GM23338 (cell line): ENCODE results near the gene PPP1R9B. TPM values are rescaled to one million over a fixed set of nuclear protein-coding genes. Genes with fewer than 3 reads are reported as not detected.

Experiments used
- ATAC-seq: fragments of 200-7000 bp; cut with Tn5 transposase; 3 replicates; pipeline ENCODE4 v1.9.1; 2020
- DNase-seq: peaks from one replicate; pipeline ENCODE4 v3.0.0-alpha.2; 2015; ENCODE audit warnings: low spot score
- H2AFZ ChIP-seq: fragments of 200-600 bp; sonication (generic); 2 replicates; pipeline ENCODE4 v1.8.0; 2016; ENCODE audit warnings: antibody characterized with exemption, mild to moderate bottlenecking, moderate library complexity
- H3F3A ChIP-seq: fragments of 200-600 bp; sonication (generic); replicated peaks from 2 replicates; pipeline ENCODE4 v1.8.0; 2017; ENCODE audit warnings: antibody characterized with exemption, mixed run types, low read depth
- H3K27ac ChIP-seq: fragments of 200-600 bp; sonication (generic); 2 replicates; pipeline ENCODE4 v1.6.1; 2016; ENCODE audit warnings: low read depth
- H3K27me3 ChIP-seq: fragments of 200-600 bp; sonication (generic); 2 replicates; pipeline ENCODE4 v1.8.0; 2016; ENCODE audit warnings: mild to moderate bottlenecking, mixed run types, moderate library complexity; ENCODE audit not compliant: insufficient read depth
- H3K36me3 ChIP-seq: fragments of 200-600 bp; sonication (generic); 2 replicates; pipeline ENCODE4 v1.8.0; 2016; ENCODE audit warnings: mild to moderate bottlenecking; ENCODE audit not compliant: insufficient read depth
- H3K4me1 ChIP-seq: fragments of 200-600 bp; sonication (generic); 2 replicates; pipeline ENCODE4 v1.8.0; 2016; ENCODE audit warnings: mild to moderate bottlenecking, moderate library complexity; ENCODE audit not compliant: insufficient read depth
- H3K4me2 ChIP-seq: fragments of 200-600 bp; sonication (generic); 2 replicates; pipeline ENCODE4 v1.7.1; 2017; ENCODE audit warnings: mixed run types
- H3K4me3 ChIP-seq: fragments of 200-600 bp; sonication (generic); 2 replicates; pipeline ENCODE4 v1.6.1; 2016; ENCODE audit warnings: mixed run types
- H3K79me2 ChIP-seq: fragments of 200-600 bp; sonication (generic); replicated peaks from 2 replicates; pipeline ENCODE4 v1.8.0; 2017; ENCODE audit warnings: mild to moderate bottlenecking; ENCODE audit not compliant: insufficient read depth
- H3K9me2 ChIP-seq: fragments of 200-600 bp; sonication (generic); 2 replicates; pipeline ENCODE4 v1.8.0; 2017; ENCODE audit not compliant: insufficient read depth
- H4K20me1 ChIP-seq: fragments of 200-600 bp; sonication (generic); replicated peaks from 2 replicates; pipeline ENCODE4 v1.8.0; 2017; ENCODE audit warnings: mild to moderate bottlenecking; ENCODE audit not compliant: insufficient read depth
- H3K27ac Mint-ChIP-seq: 2 replicates; pipeline ENCODE4 v1.8.0; 2020; ENCODE audit warnings: inconsistent platforms, mild to moderate bottlenecking, moderate library complexity, mixed read lengths
- H3K27me3 Mint-ChIP-seq: 3 replicates; pipeline ENCODE4 v1.8.0; 2022; ENCODE audit warnings: low read depth, mild to moderate bottlenecking, moderate library complexity, mixed read lengths, inconsistent platforms; ENCODE audit not compliant: insufficient read depth, poor library complexity
- H3K36me3 Mint-ChIP-seq: 3 replicates; pipeline ENCODE4 v1.8.0; 2021; ENCODE audit warnings: low read depth, mild to moderate bottlenecking, inconsistent platforms, moderate library complexity, mixed read lengths
- H3K4me1 Mint-ChIP-seq: 3 replicates; pipeline ENCODE4 v1.8.0; 2020; ENCODE audit warnings: mild to moderate bottlenecking, inconsistent platforms, mixed read lengths
- H3K4me3 Mint-ChIP-seq: 3 replicates; pipeline ENCODE4 v1.8.0; 2021; ENCODE audit warnings: moderate library complexity, mild to moderate bottlenecking, inconsistent platforms, mixed read lengths
- H3K9me3 Mint-ChIP-seq: 3 replicates; pipeline ENCODE4 v1.8.0; 2020; ENCODE audit warnings: moderate library complexity, mild to moderate bottlenecking, inconsistent platforms, mixed read lengths
- CREB1 ChIP-seq: fragments of 250-450 bp; sonication (Bioruptor Pico); IDR thresholded peaks from 2 replicates; pipeline ENCODE4 v1.5.0; 2020; ENCODE audit warnings: low read depth, mild to moderate bottlenecking, moderate library complexity
- EZH2 ChIP-seq: fragments of 200-600 bp; sonication (generic); IDR thresholded peaks from one replicate; pipeline ENCODE4 v1.8.0; 2017; ENCODE audit warnings: antibody characterized with exemption, mild to moderate bottlenecking, low read depth; ENCODE audit not compliant: unreplicated experiment
- EZH2phosphoT487 ChIP-seq: fragments of 200-600 bp; sonication (generic); IDR thresholded peaks from one replicate; pipeline ENCODE4 v1.8.1; 2018; ENCODE audit warnings: antibody characterized with exemption; ENCODE audit not compliant: unreplicated experiment
- JUNB ChIP-seq: IDR thresholded peaks from one replicate; pipeline ENCODE4 v1.6.1; 2016; ENCODE audit warnings: antibody characterized with exemption; ENCODE audit not compliant: unreplicated experiment
- NANOG ChIP-seq: IDR thresholded peaks from 2 replicates; pipeline ENCODE4 v1.6.1; 2016; ENCODE audit warnings: antibody characterized with exemption, borderline replicate concordance
- POLR2AphosphoS5 ChIP-seq: IDR thresholded peaks from 2 replicates; pipeline ENCODE4 v1.6.1; 2016; ENCODE audit warnings: antibody characterized with exemption, low read depth
- STAT1 ChIP-seq: IDR thresholded peaks from one replicate; pipeline ENCODE4 v1.6.1; 2016; ENCODE audit warnings: antibody characterized with exemption; ENCODE audit not compliant: unreplicated experiment
- ZNF114 ChIP-seq: fragments of 250-450 bp; sonication (Bioruptor Pico); IDR thresholded peaks from 2 replicates; pipeline ENCODE4 v1.5.0; 2020; ENCODE audit warnings: mild to moderate bottlenecking, moderate library complexity
- ZNF331 ChIP-seq: fragments of 250-450 bp; sonication (Bioruptor Pico); IDR thresholded peaks from 2 replicates; pipeline ENCODE4 v1.5.0; 2020; ENCODE audit warnings: low read depth, mild to moderate bottlenecking, moderate library complexity
- polyA plus RNA-seq: library from polyadenylated mRNA; unstranded; fragments of >200 nt; fragmentation: Nextera tagmentation; extraction: Ambion mirVana; gene quantifications from 2 replicates; pipeline ENCODE4 v1.2.1, GENCODE V29; 2016
- total RNA-seq: library from RNA; depleted of rRNA; stranded (reverse); fragments of >200 nt; shearing (Covaris generic); gene quantifications from 2 replicates; pipeline ENCODE4 v1.2.3, GENCODE V29; 2014
- TF ChIP-seq, protein P1 (sequence below): fragments of 250-450 bp; sonication (Bioruptor Pico); IDR thresholded peaks from 2 replicates; pipeline ENCODE4 v1.5.0; 2020; ENCODE audit warnings: mild to moderate bottlenecking, moderate library complexity
- TF ChIP-seq, protein P2 (sequence below): IDR thresholded peaks from 2 replicates; pipeline ENCODE4 v1.6.1; 2016; ENCODE audit warnings: antibody characterized with exemption
- TF ChIP-seq, protein P3 (sequence below), 2 experiments: fragments of 200-600 bp in 1 of 2; sonication (generic) in 1 of 2; conservative IDR thresholded peaks; 2 replicates each; pipeline versions ENCODE4 v1.5.1 to v1.6.1; 2016 to 2017; ENCODE audit warnings: antibody characterized with exemption in 2 of 2, low read depth in 2 of 2, mild to moderate bottlenecking in 2 of 2, moderate library complexity in 1 of 2
- TF ChIP-seq, protein P4 (sequence below): IDR thresholded peaks from one replicate; pipeline ENCODE4 v1.6.1; 2018; ENCODE audit warnings: antibody characterized with exemption; ENCODE audit not compliant: unreplicated experiment

The PPP1R9B gene
- total and polyA plus RNA-seq, 2 experiments from 2014 or later: 2.1 to 10.5 TPM

DNA sequence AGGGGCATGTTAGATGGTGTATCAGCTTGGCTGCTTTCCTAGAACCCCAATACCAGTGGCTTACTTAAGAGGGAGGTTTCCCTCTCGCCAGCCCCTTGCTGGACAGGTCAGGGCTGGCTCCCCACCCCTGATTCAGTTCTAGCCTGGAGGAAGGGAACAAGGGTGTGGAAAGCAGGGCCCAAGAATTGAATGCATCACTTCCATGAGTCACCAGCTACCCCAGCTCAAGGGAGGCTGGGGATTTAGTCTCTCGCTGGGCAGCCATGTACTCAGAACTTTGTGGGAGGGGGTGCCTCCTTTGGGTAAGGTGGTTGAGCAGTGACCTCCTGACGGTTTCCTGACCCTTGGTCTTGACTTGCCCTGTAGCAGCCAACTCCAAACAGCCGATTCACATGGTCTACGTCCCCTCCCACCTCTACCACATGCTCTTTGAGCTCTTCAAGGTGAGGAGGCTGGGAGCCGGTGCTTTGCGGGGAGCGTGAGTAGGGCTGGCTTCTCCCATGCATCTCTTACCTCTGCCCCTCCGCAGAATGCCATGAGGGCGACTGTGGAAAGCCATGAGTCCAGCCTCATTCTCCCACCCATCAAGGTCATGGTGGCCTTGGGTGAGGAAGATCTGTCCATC, 42.6 kb downstream of the PPP1R9B start:
- peaks cover 12% of the 10 kb centered on the region for H3K27me3 Mint-ChIP-seq
- Histone ChIP-seq H3K27me3 (no peaks in the 10 kb centered on the region), H3F3A (no peaks in the 10 kb centered on the region), H3K36me3 (no peaks in the 10 kb centered on the region), H3K79me2 (no peaks in the 10 kb centered on the region), H3K9me2 (no peaks in the 10 kb centered on the region), H3K4me2 (no peak overlapping the region), H3K4me3 (no peak overlapping the region), H3K4me1 (peaks cover 5% of the 10 kb centered on the region; the same call in 1 of the 2 replicates), H3K27ac (no peak overlapping the region), H2AFZ (no peak overlapping the region), H4K20me1 (no peaks in the 10 kb centered on the region)
- H3K4me1 Mint-ChIP-seq: no peaks in the 10 kb centered on the region; the same call in 1 of the 3 replicates
- H3K9me3 Mint-ChIP-seq: no peaks in the 10 kb centered on the region
- H3K4me3 Mint-ChIP-seq: no peak overlapping the region; the same call in 2 of the 3 replicates
- no peak overlapping the region for H3K27ac Mint-ChIP-seq
- ATAC-seq: no peak
- no peak for DNase-seq
- no peak for TF ChIP-seq CREB1 (CRISPR knock-in tag)
- TF ChIP-seq EZH2: no peak
- no peak for TF ChIP-seq POLR2AphosphoS5
- no peak for TF ChIP-seq STAT1
- TF ChIP-seq EZH2phosphoT487: no peak
- no peak for TF ChIP-seq NANOG
- TF ChIP-seq, protein P1, sequence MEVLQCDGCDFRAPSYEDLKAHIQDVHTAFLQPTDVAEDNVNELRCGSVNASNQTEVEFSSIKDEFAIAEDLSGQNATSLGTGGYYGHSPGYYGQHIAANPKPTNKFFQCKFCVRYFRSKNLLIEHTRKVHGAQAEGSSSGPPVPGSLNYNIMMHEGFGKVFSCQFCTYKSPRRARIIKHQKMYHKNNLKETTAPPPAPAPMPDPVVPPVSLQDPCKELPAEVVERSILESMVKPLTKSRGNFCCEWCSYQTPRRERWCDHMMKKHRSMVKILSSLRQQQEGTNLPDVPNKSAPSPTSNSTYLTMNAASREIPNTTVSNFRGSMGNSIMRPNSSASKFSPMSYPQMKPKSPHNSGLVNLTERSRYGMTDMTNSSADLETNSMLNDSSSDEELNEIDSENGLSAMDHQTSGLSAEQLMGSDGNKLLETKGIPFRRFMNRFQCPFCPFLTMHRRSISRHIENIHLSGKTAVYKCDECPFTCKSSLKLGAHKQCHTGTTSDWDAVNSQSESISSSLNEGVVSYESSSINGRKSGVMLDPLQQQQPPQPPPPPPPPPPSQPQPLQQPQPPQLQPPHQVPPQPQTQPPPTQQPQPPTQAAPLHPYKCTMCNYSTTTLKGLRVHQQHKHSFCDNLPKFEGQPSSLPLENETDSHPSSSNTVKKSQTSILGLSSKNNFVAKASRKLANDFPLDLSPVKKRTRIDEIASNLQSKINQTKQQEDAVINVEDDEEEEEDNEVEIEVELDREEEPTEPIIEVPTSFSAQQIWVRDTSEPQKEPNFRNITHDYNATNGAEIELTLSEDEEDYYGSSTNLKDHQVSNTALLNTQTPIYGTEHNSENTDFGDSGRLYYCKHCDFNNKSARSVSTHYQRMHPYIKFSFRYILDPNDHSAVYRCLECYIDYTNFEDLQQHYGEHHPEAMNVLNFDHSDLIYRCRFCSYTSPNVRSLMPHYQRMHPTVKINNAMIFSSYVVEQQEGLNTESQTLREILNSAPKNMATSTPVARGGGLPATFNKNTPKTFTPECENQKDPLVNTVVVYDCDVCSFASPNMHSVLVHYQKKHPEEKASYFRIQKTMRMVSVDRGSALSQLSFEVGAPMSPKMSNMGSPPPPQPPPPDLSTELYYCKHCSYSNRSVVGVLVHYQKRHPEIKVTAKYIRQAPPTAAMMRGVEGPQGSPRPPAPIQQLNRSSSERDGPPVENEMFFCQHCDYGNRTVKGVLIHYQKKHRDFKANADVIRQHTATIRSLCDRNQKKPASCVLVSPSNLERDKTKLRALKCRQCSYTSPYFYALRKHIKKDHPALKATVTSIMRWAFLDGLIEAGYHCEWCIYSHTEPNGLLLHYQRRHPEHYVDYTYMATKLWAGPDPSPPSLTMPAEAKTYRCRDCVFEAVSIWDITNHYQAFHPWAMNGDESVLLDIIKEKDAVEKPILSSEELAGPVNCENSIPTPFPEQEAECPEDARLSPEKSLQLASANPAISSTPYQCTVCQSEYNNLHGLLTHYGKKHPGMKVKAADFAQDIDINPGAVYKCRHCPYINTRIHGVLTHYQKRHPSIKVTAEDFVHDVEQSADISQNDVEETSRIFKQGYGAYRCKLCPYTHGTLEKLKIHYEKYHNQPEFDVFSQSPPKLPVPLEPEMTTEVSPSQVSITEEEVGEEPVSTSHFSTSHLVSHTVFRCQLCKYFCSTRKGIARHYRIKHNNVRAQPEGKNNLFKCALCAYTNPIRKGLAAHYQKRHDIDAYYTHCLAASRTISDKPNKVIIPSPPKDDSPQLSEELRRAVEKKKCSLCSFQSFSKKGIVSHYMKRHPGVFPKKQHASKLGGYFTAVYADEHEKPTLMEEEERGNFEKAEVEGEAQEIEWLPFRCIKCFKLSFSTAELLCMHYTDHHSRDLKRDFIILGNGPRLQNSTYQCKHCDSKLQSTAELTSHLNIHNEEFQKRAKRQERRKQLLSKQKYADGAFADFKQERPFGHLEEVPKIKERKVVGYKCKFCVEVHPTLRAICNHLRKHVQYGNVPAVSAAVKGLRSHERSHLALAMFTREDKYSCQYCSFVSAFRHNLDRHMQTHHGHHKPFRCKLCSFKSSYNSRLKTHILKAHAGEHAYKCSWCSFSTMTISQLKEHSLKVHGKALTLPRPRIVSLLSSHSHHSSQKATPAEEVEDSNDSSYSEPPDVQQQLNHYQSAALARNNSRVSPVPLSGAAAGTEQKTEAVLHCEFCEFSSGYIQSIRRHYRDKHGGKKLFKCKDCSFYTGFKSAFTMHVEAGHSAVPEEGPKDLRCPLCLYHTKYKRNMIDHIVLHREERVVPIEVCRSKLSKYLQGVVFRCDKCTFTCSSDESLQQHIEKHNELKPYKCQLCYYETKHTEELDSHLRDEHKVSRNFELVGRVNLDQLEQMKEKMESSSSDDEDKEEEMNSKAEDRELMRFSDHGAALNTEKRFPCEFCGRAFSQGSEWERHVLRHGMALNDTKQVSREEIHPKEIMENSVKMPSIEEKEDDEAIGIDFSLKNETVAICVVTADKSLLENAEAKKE (CRISPR knock-in tag): no peak
- TF ChIP-seq, protein P2, sequence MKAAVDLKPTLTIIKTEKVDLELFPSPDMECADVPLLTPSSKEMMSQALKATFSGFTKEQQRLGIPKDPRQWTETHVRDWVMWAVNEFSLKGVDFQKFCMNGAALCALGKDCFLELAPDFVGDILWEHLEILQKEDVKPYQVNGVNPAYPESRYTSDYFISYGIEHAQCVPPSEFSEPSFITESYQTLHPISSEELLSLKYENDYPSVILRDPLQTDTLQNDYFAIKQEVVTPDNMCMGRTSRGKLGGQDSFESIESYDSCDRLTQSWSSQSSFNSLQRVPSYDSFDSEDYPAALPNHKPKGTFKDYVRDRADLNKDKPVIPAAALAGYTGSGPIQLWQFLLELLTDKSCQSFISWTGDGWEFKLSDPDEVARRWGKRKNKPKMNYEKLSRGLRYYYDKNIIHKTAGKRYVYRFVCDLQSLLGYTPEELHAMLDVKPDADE: no peak
- TF ChIP-seq JUNB: no peak
- TF ChIP-seq, protein P3, sequence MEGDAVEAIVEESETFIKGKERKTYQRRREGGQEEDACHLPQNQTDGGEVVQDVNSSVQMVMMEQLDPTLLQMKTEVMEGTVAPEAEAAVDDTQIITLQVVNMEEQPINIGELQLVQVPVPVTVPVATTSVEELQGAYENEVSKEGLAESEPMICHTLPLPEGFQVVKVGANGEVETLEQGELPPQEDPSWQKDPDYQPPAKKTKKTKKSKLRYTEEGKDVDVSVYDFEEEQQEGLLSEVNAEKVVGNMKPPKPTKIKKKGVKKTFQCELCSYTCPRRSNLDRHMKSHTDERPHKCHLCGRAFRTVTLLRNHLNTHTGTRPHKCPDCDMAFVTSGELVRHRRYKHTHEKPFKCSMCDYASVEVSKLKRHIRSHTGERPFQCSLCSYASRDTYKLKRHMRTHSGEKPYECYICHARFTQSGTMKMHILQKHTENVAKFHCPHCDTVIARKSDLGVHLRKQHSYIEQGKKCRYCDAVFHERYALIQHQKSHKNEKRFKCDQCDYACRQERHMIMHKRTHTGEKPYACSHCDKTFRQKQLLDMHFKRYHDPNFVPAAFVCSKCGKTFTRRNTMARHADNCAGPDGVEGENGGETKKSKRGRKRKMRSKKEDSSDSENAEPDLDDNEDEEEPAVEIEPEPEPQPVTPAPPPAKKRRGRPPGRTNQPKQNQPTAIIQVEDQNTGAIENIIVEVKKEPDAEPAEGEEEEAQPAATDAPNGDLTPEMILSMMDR (conservative IDR thresholded peaks at IDR 0.05; ENCODE audit: low read depth in 2 of 2): no peak
- no peak for TF ChIP-seq ZNF331 (CRISPR knock-in tag)
- TF ChIP-seq ZNF114: no peak
- TF ChIP-seq, protein P4, sequence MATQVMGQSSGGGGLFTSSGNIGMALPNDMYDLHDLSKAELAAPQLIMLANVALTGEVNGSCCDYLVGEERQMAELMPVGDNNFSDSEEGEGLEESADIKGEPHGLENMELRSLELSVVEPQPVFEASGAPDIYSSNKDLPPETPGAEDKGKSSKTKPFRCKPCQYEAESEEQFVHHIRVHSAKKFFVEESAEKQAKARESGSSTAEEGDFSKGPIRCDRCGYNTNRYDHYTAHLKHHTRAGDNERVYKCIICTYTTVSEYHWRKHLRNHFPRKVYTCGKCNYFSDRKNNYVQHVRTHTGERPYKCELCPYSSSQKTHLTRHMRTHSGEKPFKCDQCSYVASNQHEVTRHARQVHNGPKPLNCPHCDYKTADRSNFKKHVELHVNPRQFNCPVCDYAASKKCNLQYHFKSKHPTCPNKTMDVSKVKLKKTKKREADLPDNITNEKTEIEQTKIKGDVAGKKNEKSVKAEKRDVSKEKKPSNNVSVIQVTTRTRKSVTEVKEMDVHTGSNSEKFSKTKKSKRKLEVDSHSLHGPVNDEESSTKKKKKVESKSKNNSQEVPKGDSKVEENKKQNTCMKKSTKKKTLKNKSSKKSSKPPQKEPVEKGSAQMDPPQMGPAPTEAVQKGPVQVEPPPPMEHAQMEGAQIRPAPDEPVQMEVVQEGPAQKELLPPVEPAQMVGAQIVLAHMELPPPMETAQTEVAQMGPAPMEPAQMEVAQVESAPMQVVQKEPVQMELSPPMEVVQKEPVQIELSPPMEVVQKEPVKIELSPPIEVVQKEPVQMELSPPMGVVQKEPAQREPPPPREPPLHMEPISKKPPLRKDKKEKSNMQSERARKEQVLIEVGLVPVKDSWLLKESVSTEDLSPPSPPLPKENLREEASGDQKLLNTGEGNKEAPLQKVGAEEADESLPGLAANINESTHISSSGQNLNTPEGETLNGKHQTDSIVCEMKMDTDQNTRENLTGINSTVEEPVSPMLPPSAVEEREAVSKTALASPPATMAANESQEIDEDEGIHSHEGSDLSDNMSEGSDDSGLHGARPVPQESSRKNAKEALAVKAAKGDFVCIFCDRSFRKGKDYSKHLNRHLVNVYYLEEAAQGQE: no peak
- no peaks in the 10 kb centered on the region; the same call in 1 of the 3 replicates for H3K36me3 Mint-ChIP-seq
